ENCODE data around the gene ZFP36L2. TPM values are rescaled to one million over a fixed set of nuclear protein-coding genes. Genes with fewer than 3 reads are reported as not detected.

ZFP36L2 gene
- total and polyA plus RNA-seq, 9 of the 15 experiments (the other 6 are each of a cell fraction or from before 2014, with no cell fraction given): 4.1 to 60.6 (median 20.3) TPM

- TF ChIP-seq EGR1 (conservative IDR thresholded peaks at IDR 0.05) (no peak; the same call in 1 of the 2 replicates), MAX (CRISPR knock-in tag; IDR thresholded peaks at IDR 0.05) (no peak), AFF1 (IDR thresholded peaks at IDR 0.05; ENCODE audit: low read depth in 1 of 2, partially characterized antibody in 2 of 2) (peak in 1 of 2 experiments; percentile 57), PBX2 (CRISPR knock-in tag; IDR thresholded peaks at IDR 0.05; ENCODE audit: low read depth) (no peak), PBX2 (tag; conservative IDR thresholded peaks at IDR 0.05; ENCODE audit: low read depth) (peak; percentile 46; the same call in 1 of the 2 replicates), MNT (conservative IDR thresholded peaks at IDR 0.05) (peak in 1 of 2 experiments; percentile 62; a peak in 1 of 4 replicates), JUND (IDR thresholded peaks at IDR 0.05; ENCODE audit: borderline replicate concordance, low read depth, low read length) (peak; percentile 67; the same call in 1 of the 2 replicates), JUND (tag; IDR thresholded peaks at IDR 0.05; ENCODE audit: borderline replicate concordance, low read depth, low read length) (peak; percentile 70; the same call in 1 of the 3 replicates), HNRNPUL1 (IDR thresholded peaks at IDR 0.05; ENCODE audit: low read length) (no peak), RFX7 (CRISPR knock-in tag; IDR thresholded peaks at IDR 0.05) (peak; percentile 67; the same call in 1 of the 2 replicates), SMAD3 (CRISPR knock-in tag; conservative IDR thresholded peaks at IDR 0.05) (no peak), MAZ (CRISPR knock-in tag; conservative IDR thresholded peaks at IDR 0.05 in 1 of 2, IDR thresholded peaks at IDR 0.05 in 1 of 2) (peak in 1 of 2 experiments; percentile 54; a peak in 3 of 4 replicates), ZNF766 (CRISPR knock-in tag; conservative IDR thresholded peaks at IDR 0.05) (peak; percentile 77; the same call in 1 of the 2 replicates), TBP (optimal IDR thresholded peaks at IDR 0.05; ENCODE audit: low read depth, low read length) (no peak), HDAC3 (IDR thresholded peaks at IDR 0.05; ENCODE audit: borderline replicate concordance, partially characterized antibody) (peak; percentile 34), TCF15 (CRISPR knock-in tag; IDR thresholded peaks at IDR 0.05) (peak; percentile 86)
Observed at GRCh38 chr2:43178055-43178598, 48.3 kb downstream of the ZFP36L2 start (continued).

Data from K562 (cell line).